Parathyroid adenoma (tissue), 2 donors: ENCODE measurements around the gene TMEM163.

Experiments used
- H2AFZ ChIP-seq: fragments of 300-600 bp; sonication (generic); one replicate; pipeline ENCODE4 v1.7.0; 2017; ENCODE audit warnings: antibody characterized with exemption, mild to moderate bottlenecking
- H3K27ac ChIP-seq: fragments of 300-600 bp; sonication (generic); one replicate; pipeline ENCODE4 v1.7.0; 2017
- H3K27me3 ChIP-seq: fragments of 300-600 bp; sonication (generic); one replicate; pipeline ENCODE4 v1.7.0; 2017; ENCODE audit warnings: low read length; ENCODE audit not compliant: control insufficient read depth, insufficient read depth
- H3K36me3 ChIP-seq: fragments of 300-600 bp; sonication (generic); one replicate; pipeline ENCODE4 v1.7.0; 2017; ENCODE audit warnings: low read length; ENCODE audit not compliant: control insufficient read depth, insufficient read depth
- H3K4me1 ChIP-seq: fragments of 300-600 bp; sonication (generic); one replicate; pipeline ENCODE4 v1.7.0; 2017; ENCODE audit warnings: control low read depth
- H3K4me2 ChIP-seq: fragments of 300-600 bp; sonication (generic); one replicate; pipeline ENCODE4 v1.7.0; 2017; ENCODE audit warnings: low read length
- H3K4me3 ChIP-seq: fragments of 300-600 bp; sonication (generic); one replicate; pipeline ENCODE4 v1.7.0; 2017; ENCODE audit warnings: low read depth, low read length
- H3K79me2 ChIP-seq: fragments of 300-600 bp; sonication (generic); one replicate; pipeline ENCODE4 v1.7.0; 2017; ENCODE audit warnings: control low read depth
- H3K9ac ChIP-seq: fragments of 300-600 bp; sonication (generic); one replicate; pipeline ENCODE4 v1.7.0; 2017; ENCODE audit warnings: mild to moderate bottlenecking
- H3K9me3 ChIP-seq: fragments of 300-600 bp; sonication (generic); one replicate; pipeline ENCODE4 v1.7.0; 2017; ENCODE audit warnings: low read length; ENCODE audit not compliant: control insufficient read depth
- TF ChIP-seq, protein P1 (sequence below): fragments of 300-600 bp; sonication (generic); IDR thresholded peaks from one replicate; pipeline ENCODE4 v1.7.0; 2017; ENCODE audit warnings: antibody characterized with exemption, mild to moderate bottlenecking
- donor health status: primary hyperparathyroidism.

TMEM163 gene

DNA sequence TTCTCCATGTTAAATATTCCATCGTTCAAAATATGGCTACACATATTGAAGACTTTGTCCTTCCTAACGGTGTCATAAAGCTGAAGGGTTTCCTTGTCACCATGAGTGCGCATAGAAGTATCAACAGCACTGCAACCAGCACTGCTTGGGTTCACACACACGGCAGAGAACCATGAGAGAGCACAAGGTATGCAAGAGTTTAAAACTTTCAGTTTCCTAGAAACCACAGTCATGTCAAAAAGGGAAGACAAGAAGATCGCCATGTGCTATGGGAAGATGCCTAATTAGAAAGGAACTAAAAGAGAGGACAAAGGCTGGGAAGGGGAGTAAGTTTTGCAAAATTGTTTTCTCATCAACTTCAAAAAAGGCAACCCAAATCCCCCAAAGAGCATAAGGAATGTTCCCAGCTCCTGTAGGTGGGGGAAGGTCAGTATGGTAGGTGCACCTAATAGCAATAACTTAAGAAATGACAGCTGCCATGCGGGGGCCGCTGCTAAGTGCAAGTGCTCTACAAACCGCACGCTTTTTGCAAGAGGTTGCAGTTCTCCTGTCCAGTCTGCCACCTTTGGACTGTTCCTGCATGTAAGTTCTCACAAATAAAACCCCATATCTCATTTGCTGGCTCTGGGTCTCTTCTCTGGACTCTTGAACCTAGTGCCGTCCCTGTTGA lies 136.8 kb downstream of the TMEM163 start:
- Histone ChIP-seq H2AFZ (no peak overlapping the region), H3K4me2 (no peak overlapping the region), H3K4me3 (no peak overlapping the region), H3K9me3 (no peaks in the 10 kb centered on the region), H3K9ac (no peak overlapping the region), H3K27ac (no peak overlapping the region), H3K36me3 (no peaks in the 10 kb centered on the region), H3K79me2 (no peaks in the 10 kb centered on the region), H3K27me3 (no peaks in the 10 kb centered on the region), H3K4me1 (no peaks in the 10 kb centered on the region)
- TF ChIP-seq, protein P1, sequence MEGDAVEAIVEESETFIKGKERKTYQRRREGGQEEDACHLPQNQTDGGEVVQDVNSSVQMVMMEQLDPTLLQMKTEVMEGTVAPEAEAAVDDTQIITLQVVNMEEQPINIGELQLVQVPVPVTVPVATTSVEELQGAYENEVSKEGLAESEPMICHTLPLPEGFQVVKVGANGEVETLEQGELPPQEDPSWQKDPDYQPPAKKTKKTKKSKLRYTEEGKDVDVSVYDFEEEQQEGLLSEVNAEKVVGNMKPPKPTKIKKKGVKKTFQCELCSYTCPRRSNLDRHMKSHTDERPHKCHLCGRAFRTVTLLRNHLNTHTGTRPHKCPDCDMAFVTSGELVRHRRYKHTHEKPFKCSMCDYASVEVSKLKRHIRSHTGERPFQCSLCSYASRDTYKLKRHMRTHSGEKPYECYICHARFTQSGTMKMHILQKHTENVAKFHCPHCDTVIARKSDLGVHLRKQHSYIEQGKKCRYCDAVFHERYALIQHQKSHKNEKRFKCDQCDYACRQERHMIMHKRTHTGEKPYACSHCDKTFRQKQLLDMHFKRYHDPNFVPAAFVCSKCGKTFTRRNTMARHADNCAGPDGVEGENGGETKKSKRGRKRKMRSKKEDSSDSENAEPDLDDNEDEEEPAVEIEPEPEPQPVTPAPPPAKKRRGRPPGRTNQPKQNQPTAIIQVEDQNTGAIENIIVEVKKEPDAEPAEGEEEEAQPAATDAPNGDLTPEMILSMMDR: no peak

DNA sequence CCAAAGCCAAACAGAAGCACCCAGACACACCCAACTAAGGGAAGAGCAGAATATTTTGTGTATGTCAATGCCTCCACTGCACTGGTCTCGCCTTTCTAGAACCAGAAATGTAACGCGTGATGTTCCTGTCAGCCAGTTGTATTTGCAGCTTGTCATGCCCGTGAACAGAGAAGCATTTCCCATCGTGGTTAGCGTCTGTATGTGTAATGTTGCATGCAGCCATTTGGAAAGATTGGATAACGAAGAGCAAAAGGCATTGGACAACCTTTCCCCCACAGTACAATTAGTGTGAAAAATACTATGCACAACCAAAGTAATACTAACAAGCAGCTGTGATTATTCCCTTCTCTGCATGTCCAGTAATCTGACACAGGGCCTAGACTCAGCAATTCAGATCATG lies 140.5 kb downstream of the TMEM163 start:
- no peaks in the 10 kb centered on the region for H3K4me1 ChIP-seq
- no peaks in the 10 kb centered on the region for H3K27me3 ChIP-seq
- H3K27ac ChIP-seq: no peak overlapping the region
- no peak overlapping the region for H2AFZ ChIP-seq
- H3K4me3 ChIP-seq: no peak overlapping the region
- H3K9me3 ChIP-seq: no peaks in the 10 kb centered on the region
- no peak overlapping the region for H3K9ac ChIP-seq
- TF ChIP-seq, protein P1: no peak
- H3K79me2 ChIP-seq: no peaks in the 10 kb centered on the region
- H3K4me2 ChIP-seq: no peak overlapping the region
- H3K36me3 ChIP-seq: no peaks in the 10 kb centered on the region

DNA sequence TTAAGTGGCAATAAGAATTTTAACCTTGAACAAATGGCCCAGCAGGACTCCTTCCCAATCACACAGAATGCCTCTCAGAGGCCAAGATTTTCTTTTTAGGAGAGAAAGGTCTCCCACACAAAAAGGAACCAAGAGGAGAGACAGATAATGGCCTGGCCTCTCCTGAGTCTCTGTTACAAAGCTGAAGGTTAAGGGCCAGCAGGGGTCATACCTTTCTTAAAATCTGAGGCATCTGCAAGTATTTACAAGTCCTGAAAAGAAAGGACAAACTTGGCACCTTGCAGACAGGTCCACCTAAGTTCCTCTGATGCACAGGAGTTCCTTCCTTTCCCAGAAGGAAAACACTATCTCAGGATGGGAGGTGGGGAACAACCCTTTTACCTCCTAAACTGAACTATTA lies 142.3 kb downstream of the TMEM163 start:
- H3K4me3 ChIP-seq: no peak overlapping the region
- no peaks in the 10 kb centered on the region for H3K9me3 ChIP-seq
- H3K4me1 ChIP-seq: no peaks in the 10 kb centered on the region
- TF ChIP-seq, protein P1: no peak
- H3K79me2 ChIP-seq: no peaks in the 10 kb centered on the region
- H3K4me2 ChIP-seq: no peak overlapping the region
- no peak overlapping the region for H2AFZ ChIP-seq
- no peak overlapping the region for H3K27ac ChIP-seq
- H3K27me3 ChIP-seq: no peaks in the 10 kb centered on the region
- H3K36me3 ChIP-seq: no peaks in the 10 kb centered on the region
- no peak overlapping the region for H3K9ac ChIP-seq

DNA sequence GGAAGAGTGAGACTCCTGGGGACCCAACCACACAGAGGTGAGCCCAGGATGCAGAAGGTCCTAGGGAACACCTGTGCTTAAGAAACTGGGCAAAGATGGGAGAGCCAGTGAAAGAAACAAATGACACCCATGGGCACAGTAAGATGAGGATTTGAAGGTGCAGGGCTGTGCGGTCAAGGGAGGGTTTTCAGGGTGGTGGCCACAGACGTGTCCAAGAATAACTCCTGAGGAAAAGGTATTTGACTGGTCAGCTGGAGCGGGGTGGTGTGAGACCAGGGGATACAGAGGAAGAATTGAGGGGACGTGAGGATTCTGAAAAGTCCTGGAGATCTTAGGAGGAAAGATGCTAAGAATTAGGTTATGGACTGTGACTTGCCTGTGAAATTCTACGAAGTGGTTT lies 142.9 kb downstream of the TMEM163 start:
- H3K9ac ChIP-seq: no peak overlapping the region

More for the DNA sequence above, 142.9 kb downstream of the TMEM163 start:
- TF ChIP-seq, protein P1: no peak
- no peaks in the 10 kb centered on the region for H3K79me2 ChIP-seq
- H3K4me2 ChIP-seq: no peak overlapping the region
- no peaks in the 10 kb centered on the region for H3K27me3 ChIP-seq
- H3K9me3 ChIP-seq: no peaks in the 10 kb centered on the region
- no peak overlapping the region for H3K4me3 ChIP-seq
- H3K36me3 ChIP-seq: no peaks in the 10 kb centered on the region
- H2AFZ ChIP-seq: no peak overlapping the region
- no peak overlapping the region for H3K27ac ChIP-seq
- no peaks in the 10 kb centered on the region for H3K4me1 ChIP-seq
